ENCODE data around the gene MB21D2.

DNA sequence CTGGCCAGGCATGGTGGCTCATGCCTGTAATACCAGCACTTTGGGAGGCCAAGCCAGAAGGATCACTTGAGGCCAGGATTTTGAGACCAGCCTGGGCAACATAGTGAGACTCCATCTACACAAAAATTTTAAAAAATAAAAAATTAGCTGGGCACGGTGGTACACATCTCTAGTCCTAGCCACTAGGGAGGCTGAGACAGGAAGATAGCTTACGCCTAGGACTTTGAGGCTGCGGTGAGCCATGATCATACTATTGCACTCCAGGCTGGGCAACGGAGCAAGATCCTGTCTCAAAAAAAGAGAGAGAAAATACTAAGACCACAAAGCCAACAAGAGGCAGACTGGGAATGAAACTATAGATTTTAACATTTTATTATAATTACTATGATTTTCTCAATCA lies 4.1 kb downstream of the MB21D2 start:
- TF ChIP-seq GATA3 (IDR thresholded peaks at IDR 0.05; ENCODE audit: low read depth, low read length) (no peak), GATA2 (IDR thresholded peaks at IDR 0.05; ENCODE audit: low read depth, low read length) (no peak)

All from SH-SY5Y (cell line).